ENCODE measurements around the gene MIS18BP1.
"Not testable (repeated sequence)": the region's sequence is repeated elsewhere in the genome, so short reads cannot be mapped to it uniquely, and the experiment has no call there.

Gene MIS18BP1

DNA sequence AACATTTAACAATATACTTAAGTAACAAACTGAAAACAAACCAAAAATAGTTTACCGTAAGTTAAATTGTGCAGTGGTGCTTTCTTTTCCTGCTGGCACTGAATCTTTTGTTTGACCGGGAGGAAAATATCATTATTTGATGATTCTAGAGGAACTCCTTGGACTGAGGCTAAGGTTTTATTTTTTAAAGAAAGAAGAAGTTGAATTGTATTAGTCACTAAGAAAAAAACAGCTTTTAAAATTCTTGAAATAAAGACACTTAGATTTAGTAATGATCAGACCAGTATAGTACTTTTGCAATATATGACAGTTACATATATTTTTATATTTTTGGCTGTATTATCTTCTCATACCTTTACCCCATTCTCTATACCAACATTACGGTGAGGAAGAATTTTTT, 10.3 kb downstream of the MIS18BP1 start:
- DNase-seq = no peak

DNA sequence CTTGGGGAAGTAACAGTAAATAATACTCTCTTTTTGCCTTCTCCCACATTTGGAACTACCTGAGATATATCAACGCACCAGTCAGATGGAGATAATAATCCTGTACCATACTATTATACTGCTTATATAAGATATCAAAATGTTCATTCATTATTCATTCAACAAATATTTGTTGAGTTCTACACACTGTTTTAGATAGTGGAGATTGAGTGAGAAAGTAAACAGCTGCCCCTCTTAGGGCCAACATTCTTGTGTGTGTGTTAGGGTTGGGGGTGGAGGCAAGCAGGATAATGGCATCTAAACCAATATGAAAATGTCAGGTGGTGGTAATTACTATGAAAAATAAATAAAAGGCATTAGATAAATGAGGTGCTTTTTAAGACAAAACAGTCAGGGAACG, 14.0 kb downstream of the MIS18BP1 start:
- no peak for DNase-seq

DNA sequence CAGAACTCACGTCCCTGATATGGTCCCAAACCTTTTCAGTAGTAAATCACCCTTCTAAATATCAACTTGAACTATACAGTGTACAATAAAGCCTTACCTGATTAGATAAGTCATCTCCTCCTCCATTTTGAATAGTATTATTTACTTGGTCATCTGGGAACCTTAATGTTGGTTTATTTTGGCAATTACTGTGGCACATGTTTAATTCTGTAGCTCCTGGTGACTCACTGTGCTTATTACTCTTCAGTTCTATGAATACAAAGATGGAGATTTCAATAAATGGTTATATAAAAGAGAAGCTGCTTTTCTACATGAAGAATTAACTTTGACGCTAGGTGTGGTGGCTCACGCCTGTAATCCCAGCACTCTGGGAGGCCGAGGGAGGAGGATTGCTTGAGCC, 25.4 kb downstream of the MIS18BP1 start:
- DNase-seq = no peak

DNA sequence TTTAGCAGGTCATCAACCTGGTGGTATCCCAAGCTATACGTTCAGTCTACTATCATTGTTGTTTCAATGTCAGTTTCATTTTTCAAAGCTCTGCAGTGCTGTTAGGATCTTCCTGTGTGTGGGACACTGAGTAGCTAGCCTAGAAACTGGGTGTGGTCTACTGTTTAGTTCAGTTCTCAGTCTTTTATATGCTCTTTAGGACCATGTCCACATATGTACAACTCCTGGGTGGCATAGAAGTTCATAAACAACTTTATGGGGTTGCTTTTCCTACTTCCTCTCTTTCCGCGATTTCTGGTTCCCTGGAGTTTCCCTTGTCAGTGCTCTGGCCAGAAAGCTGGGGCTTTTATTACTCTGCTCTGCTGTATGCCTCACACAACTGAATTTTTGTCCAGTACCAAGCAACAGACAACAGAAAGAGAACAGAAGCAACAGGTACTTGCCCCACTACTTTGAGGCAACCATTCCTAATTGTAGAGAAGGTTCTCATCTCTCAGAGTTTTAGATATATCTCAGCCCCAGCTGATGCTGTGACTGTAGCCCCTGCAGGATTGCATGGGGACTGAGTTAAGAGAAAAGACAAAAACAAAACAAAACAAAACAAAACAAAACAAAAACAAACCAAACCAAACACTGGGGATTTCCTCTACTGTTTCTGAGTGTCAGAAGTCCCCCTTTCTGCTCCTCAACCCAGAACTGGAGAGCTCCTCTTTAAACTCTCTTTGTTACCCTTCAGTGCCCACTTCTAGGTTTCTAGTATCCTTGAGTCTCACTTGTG, 30.3 kb downstream of the MIS18BP1 start:
- DNase-seq = no peak

DNA sequence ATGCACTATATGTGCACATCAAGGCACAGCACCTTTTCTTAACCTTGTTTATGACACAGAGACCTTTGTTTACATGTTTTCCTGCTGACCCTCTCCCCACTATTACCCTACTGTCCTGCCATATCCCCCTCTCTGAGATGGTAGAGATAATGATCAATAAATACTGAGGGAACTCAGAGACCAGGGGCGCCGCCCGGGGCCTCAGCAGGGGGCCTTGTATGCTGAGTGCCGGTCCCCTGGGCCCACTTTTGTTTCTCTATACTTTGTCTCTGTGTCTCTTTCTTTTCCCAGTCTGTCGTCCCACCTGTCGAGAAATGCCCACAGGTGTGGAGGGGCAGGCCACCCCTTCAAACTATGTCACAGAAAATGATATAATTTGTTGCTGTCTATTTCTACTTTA, 38.7 kb downstream of the MIS18BP1 start:
- DNase-seq = not testable (repeated sequence)

DNA sequence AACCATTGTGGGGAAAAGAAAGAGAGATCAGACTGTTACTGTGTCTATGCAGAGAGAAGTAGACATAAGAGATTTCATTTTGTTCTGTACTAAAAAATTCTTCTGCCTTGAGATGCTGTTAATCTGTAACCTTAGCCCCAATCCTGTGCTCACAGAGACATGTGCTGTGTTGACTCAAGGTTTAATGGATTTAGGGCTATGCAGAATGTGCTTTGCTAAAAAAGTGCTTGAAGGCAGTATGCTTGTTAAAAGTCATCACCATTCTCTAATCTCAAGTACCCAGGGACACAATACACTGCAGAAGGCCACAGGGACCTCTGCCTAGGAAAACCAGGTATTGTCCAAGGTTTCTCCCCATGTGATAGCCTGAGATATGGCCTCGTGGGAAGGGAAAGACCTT, 39.3 kb downstream of the MIS18BP1 start:
- not testable (repeated sequence) for DNase-seq

DNA sequence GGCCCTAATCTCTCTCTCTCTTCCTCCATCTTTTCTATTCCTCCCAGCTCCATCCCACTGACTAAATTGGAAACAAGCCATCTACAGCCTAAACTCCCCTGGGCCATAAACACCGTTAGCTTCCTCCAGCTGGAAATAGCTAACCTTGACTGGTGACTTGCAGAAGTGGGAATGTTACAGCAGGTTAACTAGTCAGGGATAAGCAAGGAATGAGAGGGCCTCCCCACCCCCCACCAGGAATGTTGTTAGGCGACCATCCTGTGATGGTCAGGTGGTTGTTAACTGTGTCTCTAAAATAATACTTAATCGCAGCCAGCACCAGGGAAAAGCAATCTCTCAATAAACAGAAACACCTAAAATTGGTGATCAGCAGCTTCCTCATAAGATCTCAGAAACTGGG, 40.8 kb downstream of the MIS18BP1 start:
- DNase-seq = no peak

DNA sequence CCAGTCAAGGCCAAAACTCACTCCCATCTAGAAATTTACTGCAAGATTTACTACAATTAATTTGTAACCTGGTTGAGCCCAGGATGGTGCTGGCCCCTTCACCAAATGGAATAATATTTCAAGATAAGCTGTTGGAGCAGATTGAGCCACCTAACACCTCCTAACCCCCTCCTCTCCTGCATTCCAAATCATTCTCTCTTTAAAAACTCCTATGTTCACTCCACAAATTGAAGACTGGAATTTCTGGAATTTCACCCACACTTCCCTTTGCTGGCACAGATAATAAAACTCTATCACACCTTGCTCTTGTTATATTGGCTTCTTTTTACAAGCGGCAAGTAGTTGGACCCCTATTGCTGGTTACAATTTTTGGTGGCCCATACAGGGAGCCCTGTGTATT, 41.7 kb downstream of the MIS18BP1 start:
- no peak for DNase-seq

DNA sequence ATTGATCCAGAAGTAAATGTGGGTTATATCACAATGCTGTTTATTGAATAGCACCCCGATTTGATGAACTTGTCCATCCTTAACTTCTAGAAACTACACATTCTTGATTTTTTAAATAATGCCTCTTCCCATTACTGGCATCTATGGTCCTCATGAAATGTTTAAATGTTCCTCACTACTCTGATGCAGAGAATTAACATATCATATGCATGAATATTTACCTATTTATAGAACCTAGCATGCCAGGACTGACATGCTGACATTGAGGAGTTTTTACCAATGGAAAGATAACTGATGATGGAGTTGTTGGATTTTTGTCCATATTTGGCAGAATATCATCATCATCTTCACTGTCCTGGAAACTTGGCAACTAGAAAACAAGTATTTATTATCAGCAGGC, 42.8 kb downstream of the MIS18BP1 start:
- no peak for DNase-seq

DNA sequence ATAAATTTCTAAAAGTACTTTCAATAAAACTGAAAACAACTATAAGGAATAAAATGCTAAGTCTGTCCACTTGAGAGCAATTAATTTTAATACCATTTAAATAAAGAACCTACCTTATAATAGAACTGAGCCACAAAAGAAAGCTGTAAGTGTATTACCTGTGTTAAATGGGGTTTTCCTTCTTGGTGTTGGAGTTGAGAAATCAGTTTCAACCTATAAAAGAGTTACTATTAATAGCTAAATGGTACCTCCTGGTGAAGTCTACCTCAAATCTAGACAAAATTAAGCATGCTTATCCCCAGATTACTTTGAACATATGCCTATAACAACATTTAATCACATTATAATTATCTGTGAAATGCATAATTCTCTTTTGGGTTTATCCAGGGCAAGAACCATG, 48.8 kb downstream of the MIS18BP1 start:
- no peak for DNase-seq

DNA sequence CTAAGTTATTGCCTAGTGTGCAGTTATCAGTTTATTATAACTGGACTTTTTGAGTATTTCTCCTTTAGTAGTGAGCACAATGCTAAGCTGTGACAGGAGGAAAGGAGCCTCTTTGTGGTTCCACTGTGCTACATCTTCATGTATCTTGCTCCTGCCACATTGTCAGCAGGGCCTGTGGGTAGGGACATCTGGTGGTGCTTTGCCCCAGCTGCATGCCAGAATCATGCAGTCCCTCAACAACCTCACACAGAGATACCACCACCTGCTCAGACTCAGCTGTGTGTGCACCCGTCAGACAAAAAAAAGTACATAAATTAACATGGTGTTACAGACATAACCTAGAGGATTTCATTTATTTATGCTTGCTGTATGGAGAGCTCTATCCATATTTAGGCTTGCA, 51.1 kb downstream of the MIS18BP1 start:
- DNase-seq = peak; percentile 4

DNA sequence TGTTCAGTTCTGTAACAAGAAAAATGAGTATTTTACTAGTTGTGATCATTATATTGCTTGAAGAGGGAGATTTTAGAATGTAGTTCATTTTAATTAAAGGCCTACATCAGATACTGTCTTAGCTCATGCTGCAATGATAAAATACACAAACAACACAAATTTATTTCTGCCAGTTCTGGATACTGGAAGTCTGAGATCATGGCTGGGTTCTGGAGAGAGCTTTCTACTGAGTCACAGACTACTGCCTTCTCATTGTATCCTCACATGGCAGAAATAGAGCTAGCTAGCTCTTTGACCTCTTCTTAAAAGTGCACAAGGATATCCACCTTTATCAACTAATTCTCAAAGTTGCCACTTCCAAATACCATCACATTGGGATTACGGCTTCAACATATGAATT, 53.8 kb downstream of the MIS18BP1 start:
- DNase-seq = no peak

DNA sequence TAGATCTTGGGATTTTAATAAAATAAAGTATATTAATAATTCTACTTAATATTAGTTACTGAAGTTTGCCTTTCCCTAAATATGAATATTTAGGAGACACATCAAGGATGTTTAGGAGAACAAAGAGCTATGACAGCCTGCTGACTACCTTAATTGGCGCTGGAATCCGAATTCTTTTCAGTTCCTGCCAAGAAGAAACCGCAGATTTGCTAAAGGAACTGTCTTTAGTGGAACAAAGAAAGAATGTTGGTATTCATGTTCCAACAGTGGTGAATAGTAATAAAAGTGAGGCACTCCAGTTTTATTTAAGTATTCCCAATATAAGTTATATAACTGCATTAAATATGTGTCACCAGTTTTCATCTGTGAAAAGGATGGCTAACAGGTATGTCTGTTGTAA, 54.5 kb downstream of the MIS18BP1 start:
- no peak for DNase-seq

DNA sequence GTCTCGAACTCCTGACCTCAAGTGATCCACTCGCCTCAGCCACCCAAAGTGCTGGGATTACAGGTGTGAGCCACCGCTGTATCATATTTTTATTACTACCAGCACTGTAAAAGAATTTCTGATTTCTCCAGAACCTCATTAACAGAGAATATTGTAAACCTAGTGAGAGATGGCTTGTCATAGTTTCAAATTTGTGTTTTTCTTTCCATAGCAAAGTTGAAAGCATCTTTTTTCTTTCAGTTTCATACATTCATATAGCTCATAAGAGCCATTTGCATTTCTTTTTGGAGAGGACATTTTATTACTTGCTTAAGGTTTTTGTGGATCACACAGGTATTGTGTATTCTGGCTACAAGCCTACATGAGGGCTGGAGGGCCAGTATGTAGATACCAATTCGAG, 58.0 kb downstream of the MIS18BP1 start:
- no peak for DNase-seq

DNA sequence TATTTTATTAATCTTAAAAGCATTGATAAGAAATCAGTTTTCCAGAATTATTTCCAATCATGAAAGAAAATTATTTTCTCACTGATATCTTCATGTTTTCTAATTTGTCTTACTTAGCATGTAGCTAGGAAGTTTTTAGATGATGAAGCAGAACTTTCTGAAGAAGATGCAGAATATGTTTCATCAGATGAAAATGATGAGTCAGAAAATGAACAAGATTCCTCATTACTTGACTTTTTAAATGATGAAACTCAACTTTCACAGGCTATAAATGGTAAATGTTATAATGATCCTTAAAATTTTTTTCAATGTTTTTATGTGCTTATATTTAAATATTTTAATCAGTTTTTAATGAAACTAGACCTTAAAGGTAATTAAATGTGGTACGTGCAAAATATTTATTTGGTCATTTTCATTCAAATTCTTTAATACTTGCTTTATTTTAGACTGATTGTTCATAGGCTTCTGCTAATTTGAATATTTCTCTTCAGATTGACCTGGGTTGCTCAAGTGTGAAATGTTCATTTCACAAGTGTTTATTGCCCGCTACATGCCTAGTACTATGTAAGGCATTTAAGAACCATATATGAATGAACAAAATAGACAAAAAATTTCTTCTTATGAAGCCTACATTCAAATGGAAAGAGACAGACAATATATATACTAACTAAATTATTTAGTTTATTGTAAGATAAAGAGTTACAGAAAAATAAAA, 67.7 kb downstream of the MIS18BP1 start:
- no peak for DNase-seq

DNA sequence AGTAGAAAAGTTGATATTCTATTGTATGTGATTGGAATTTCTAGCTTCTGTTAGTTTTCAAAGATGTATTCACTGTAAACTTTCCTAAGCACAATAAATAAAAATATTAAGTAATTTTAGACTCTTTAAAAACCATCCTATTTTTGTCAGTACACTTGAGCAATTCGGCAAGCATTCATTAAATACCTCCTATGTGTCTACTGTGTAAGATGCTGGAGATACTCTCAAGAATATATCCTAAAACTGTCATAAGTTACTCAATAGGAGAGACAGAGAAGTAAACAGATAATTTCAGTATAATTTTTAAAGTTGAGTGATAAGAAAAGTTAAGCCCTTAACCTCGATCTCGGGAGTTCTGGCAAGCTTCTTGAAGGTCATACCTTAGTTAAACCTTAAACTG, 71.2 kb downstream of the MIS18BP1 start:
- DNase-seq = no peak

DNA sequence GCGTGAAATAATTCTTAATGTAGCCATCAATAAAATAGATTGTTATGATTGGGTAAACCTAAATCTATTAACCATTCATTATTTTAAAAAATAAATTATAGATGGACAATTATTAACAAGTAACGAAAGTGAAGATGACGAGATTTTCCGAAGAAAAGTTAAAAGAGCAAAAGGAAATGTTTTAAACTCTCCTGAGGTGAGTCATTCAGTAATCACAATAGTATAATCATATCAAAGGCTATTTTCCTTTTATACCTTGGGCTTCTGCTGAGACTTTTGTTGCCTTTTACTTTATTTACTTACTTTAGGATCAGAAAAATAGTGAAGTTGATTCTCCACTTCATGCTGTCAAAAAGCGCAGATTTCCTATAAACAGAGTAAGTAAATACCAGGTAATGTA, 71.7 kb downstream of the MIS18BP1 start:
- DNase-seq = no peak

DNA sequence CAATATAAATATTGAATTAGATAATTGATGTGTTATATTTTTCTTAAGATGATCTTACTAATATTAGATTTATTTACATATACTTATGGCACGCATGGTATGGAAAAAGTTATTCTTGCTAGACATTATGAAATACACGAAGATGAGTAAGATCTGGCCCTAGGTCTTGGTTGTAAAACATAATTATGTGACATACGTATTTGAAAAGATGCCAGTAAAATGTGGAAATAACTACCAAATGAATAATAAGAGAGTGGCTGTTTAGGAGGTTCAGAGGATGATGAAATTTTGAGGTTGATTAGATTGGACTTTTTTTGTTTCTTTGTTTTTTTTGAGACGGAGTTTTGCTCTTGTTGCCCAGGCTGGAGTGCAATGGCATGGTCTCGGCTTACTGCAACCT, 75.9 kb downstream of the MIS18BP1 start:
- no peak for DNase-seq

DNA sequence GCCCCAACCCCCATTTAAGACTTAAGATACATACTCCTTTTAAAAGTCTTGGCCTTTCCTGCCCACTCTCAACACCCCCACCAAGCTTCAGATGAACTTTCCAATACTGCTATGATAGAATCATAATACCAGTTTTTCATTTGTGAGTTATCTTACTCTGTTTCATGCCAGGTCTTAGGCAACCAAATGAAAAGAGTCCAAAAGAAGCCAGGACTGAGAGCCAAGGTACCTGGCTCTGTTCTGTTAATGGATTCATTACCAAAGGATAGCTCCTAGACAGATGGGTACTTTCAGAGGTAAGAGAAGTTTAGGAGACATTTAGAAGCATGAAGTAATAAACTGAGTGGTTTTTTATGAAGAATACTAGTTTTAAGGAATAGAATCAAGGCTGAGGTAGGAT, 83.1 kb downstream of the MIS18BP1 start:
- DNase-seq = no peak

DNA sequence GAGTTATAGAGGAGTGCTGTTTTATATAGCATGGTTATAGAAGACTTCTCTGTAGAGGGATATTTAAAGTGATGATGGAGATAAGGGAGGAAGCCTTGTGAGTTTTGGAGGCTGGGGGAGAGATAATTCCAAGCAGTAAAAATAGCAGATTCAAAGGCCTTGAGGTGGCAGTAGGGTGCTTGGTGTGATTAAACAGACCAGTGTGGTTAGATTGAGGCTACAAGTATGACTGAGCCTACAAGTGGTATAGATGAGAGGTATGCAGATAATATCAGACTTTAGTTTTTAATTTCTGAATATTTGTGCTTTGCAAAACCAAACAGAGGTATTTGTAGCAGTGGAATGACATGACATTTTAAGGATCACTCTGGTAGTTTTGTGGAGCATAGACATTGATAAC, 96.9 kb downstream of the MIS18BP1 start:
- no peak for DNase-seq
